Peyer's patch (tissue), 4 donors: ENCODE data around the gene LEMD2. TPM values are rescaled to one million over a fixed set of nuclear protein-coding genes. Genes with fewer than 3 reads are reported as not detected.
A peak's percentile ranks its signal among the peaks of the same experiment; 100 is the strongest.

Experiments used
- DNase-seq, 3 donors: peaks; one replicate each; pipeline ENCODE4 v3.0.0-alpha.2; 2017 to 2019
- H3K27ac ChIP-seq, 4 donors: fragments of 200-600 bp; sonication (generic); one replicate each; pipeline ENCODE4 v1.5.1; 2016 to 2019
- H3K27me3 ChIP-seq, 2 donors: fragments of 200-600 bp; sonication (generic); one replicate each; pipeline ENCODE4 v1.5.1; 2019
- H3K36me3 ChIP-seq, 3 donors: fragments of 200-600 bp; sonication (generic); one replicate each; pipeline ENCODE4 v1.5.1; 2016 to 2019
- H3K4me1 ChIP-seq, 4 donors: fragments of 200-600 bp; sonication (generic); one replicate each; pipeline ENCODE4 v1.5.1; 2016 to 2019
- H3K4me3 ChIP-seq, 4 donors: fragments of 200-600 bp; sonication (generic); 1 replicate in 3 of 4; 2 replicates in 1 of 4; pipeline ENCODE4 v1.5.1; 2016 to 2019; ENCODE audit warnings: mild to moderate bottlenecking in 1 of 4
- H3K9me3 ChIP-seq, 4 donors: fragments of 200-600 bp; sonication (generic); one replicate each; pipeline ENCODE4 v1.5.1; 2016 to 2019; ENCODE audit warnings: mild to moderate bottlenecking in 1 of 4
- POLR2A ChIP-seq, 2 donors: fragments of 450-650 bp; IDR thresholded peaks; one replicate each; pipeline ENCODE4 v1.5.1; 2017; ENCODE audit warnings: antibody characterized with exemption in 2 of 2, mild to moderate bottlenecking in 2 of 2, moderate library complexity in 2 of 2
- total RNA-seq, 4 donors: library from RNA; depleted of rRNA; stranded (reverse); fragments of >200 nt; gene quantifications; one replicate each; pipeline ENCODE4 v1.1.0, GENCODE V29; 2016
- TF ChIP-seq, protein P1 (sequence below), 6 experiments: fragments of 450-650 bp in 4 of 6; fragments of 200-600 bp in 2 of 6; sonication (generic) in 1 of 6; IDR thresholded peaks; one replicate each; pipeline ENCODE4 v1.5.1; 2017 to 2019; ENCODE audit warnings: antibody characterized with exemption in 6 of 6, mild to moderate bottlenecking in 3 of 6, moderate library complexity in 1 of 6

LEMD2 gene
- total RNA-seq, result 10 to 100 TPM; 53.8 to 85.3 (median 75.8) TPM

- Histone ChIP-seq H3K36me3 (peaks cover 0 to 11% (median 0%) of the 10 kb centered on the region in 3 donors), H3K4me1 (peaks cover 0 to 35% (median 13%) of the 10 kb centered on the region in 4 donors), H3K27me3 (no peaks in the 10 kb centered on the region), H3K9me3 (no peaks in the 10 kb centered on the region), H3K4me3 (peak within 1 kb of the TSS; percentile 85 to 98 (median 96)), H3K27ac (peak within 1 kb of the TSS; percentile 96 to 99 (median 98))
- TF ChIP-seq, protein P1, sequence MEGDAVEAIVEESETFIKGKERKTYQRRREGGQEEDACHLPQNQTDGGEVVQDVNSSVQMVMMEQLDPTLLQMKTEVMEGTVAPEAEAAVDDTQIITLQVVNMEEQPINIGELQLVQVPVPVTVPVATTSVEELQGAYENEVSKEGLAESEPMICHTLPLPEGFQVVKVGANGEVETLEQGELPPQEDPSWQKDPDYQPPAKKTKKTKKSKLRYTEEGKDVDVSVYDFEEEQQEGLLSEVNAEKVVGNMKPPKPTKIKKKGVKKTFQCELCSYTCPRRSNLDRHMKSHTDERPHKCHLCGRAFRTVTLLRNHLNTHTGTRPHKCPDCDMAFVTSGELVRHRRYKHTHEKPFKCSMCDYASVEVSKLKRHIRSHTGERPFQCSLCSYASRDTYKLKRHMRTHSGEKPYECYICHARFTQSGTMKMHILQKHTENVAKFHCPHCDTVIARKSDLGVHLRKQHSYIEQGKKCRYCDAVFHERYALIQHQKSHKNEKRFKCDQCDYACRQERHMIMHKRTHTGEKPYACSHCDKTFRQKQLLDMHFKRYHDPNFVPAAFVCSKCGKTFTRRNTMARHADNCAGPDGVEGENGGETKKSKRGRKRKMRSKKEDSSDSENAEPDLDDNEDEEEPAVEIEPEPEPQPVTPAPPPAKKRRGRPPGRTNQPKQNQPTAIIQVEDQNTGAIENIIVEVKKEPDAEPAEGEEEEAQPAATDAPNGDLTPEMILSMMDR (IDR thresholded peaks at IDR 0.05), result peak in 1 of 6 experiments; percentile 17
- TF ChIP-seq POLR2A (IDR thresholded peaks at IDR 0.05), result peak; percentile 82 to 87
- peak; percentile 88 to 96 (median 96) for DNase-seq
Observed at GRCh38 chr6:33788694-33789549, at the start of gene LEMD2. LEMD2 (minus strand) TSS chr6:33789130; CDS start chr6:33789116, 14 bp downstream.

GRCh38 chr6:33837971-33838665, 49.2 kb upstream of the LEMD2 start:
- Histone ChIP-seq H3K27me3 (no peaks in the 10 kb centered on the region), H3K4me3 (no peak overlapping the region), H3K27ac (no peak overlapping the region), H3K4me1 (peaks cover 0 to 23% (median 0%) of the 10 kb centered on the region in 4 donors), H3K9me3 (no peaks in the 10 kb centered on the region), H3K36me3 (no peaks in the 10 kb centered on the region)
- TF ChIP-seq, protein P1 (IDR thresholded peaks at IDR 0.05), result no peak
- DNase-seq, result no peak

GRCh38 chr6:33836806-33837469, 48.0 kb upstream of the LEMD2 start:
- H3K9me3 ChIP-seq, result no peaks in the 10 kb centered on the region
- no peak overlapping the region for H3K27ac ChIP-seq
- TF ChIP-seq, protein P1 (IDR thresholded peaks at IDR 0.05), result no peak
- TF ChIP-seq POLR2A (IDR thresholded peaks at IDR 0.05), result no peak
- no peaks in the 10 kb centered on the region for H3K27me3 ChIP-seq
- DNase-seq, result no peak
- peaks cover 0 to 23% (median 0%) of the 10 kb centered on the region in 4 donors for H3K4me1 ChIP-seq
- no peak overlapping the region for H3K4me3 ChIP-seq
- no peaks in the 10 kb centered on the region for H3K36me3 ChIP-seq

GRCh38 chr6:33834401-33835392, 45.8 kb upstream of the LEMD2 start:
- Histone ChIP-seq H3K27ac (no peak overlapping the region), H3K9me3 (no peaks in the 10 kb centered on the region), H3K27me3 (no peaks in the 10 kb centered on the region), H3K4me1 (peaks cover 0 to 14% (median 0%) of the 10 kb centered on the region in 4 donors), H3K36me3 (no peaks in the 10 kb centered on the region), H3K4me3 (no peak overlapping the region)
- no peak for DNase-seq
- TF ChIP-seq, protein P1 (IDR thresholded peaks at IDR 0.05), result no peak
- no peak for TF ChIP-seq POLR2A (IDR thresholded peaks at IDR 0.05)
